GM10248 (cell line): ENCODE data around the gene DVL3.

Experiments
- CTCF ChIA-PET: fragments of 300-600 bp; sonication (Branson Sonifier 250); formaldehyde crosslinking; extraction: SDS; loops from one replicate; lab custom pipeline; 2021; ENCODE audit warnings: antibody characterized with exemption; lab: Yijun Ruan, JAX
- POLR2A ChIA-PET: fragments of 350-650 bp; sonication (Branson Sonifier 250); formaldehyde crosslinking; extraction: SDS; loops from one replicate; lab custom pipeline; 2020; ENCODE audit warnings: antibody characterized with exemption; lab: Yijun Ruan, JAX
- DNase-seq: peaks from one replicate; pipeline ENCODE4 v3.0.0; 2012; ENCODE audit errors: extremely low spot score
- TF ChIP-seq, protein P1 (sequence below): IDR thresholded peaks from 2 replicates; pipeline ENCODE4 v1.5.1; 2012; ENCODE audit warnings: mild to moderate bottlenecking, low read depth; ENCODE audit errors: extremely low read depth, missing control alignments, control extremely low read depth

DVL3 gene

DNA sequence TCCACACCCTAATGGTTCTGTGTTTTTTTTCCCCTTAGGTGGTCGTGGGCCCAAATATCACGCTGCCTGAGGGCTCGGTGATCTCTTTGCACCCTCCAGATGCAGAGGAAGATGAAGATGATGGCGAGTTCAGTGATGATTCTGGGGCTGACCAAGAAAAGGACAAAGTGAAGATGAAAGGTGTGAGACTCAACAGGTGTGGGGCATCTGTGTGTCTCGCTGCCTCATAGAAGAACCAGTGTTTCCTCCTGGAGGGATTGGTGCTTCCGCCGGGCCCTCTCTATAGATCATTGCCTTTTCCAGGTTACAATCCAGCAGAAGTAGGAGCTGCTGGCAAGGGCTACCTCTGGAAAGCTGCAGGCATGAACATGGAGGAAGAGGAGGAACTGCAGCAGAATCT is 13.0 kb upstream of the DVL3 start:
- TF ChIP-seq, protein P1, sequence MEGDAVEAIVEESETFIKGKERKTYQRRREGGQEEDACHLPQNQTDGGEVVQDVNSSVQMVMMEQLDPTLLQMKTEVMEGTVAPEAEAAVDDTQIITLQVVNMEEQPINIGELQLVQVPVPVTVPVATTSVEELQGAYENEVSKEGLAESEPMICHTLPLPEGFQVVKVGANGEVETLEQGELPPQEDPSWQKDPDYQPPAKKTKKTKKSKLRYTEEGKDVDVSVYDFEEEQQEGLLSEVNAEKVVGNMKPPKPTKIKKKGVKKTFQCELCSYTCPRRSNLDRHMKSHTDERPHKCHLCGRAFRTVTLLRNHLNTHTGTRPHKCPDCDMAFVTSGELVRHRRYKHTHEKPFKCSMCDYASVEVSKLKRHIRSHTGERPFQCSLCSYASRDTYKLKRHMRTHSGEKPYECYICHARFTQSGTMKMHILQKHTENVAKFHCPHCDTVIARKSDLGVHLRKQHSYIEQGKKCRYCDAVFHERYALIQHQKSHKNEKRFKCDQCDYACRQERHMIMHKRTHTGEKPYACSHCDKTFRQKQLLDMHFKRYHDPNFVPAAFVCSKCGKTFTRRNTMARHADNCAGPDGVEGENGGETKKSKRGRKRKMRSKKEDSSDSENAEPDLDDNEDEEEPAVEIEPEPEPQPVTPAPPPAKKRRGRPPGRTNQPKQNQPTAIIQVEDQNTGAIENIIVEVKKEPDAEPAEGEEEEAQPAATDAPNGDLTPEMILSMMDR, result no peak
- no peak for DNase-seq
- CTCF ChIA-PET, result no interaction called here
- POLR2A ChIA-PET, result no interaction called here

DNA sequence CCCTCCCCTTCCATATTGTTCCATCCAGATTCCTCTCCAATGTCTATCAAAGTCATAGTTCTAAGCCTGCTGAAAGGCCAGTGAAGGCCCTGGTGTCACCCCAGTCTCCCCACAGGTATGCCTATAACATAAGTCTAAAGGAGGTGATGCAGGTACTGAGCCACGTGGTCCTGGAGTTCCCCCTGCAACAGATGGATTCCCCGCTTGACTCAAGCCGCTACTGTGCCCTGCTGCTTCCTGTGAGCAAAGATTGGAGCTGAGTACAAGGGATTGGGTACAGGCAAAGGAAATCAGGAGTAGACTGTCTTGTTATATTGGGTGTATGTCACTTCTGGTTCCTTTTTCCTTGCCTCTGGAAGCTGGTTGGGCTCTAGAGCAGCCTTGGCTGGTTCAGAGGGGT is 11.8 kb upstream of the DVL3 start:
- TF ChIP-seq, protein P1, result no peak
- no peak for DNase-seq
- CTCF ChIA-PET, result interaction anchor here (0.9 to 3.0 kb wide), 3 partner anchors 8 to 37 kb away, joined by 3 to 14 read pairs (median 7); partner anchors contain the start of genes DVL3 and EIF2B5
- POLR2A ChIA-PET, result interaction anchor here (0.6 kb wide), 1 partner anchor 1172 kb away, joined by 6 read pairs; no protein-coding TSS in a partner anchor

DNA sequence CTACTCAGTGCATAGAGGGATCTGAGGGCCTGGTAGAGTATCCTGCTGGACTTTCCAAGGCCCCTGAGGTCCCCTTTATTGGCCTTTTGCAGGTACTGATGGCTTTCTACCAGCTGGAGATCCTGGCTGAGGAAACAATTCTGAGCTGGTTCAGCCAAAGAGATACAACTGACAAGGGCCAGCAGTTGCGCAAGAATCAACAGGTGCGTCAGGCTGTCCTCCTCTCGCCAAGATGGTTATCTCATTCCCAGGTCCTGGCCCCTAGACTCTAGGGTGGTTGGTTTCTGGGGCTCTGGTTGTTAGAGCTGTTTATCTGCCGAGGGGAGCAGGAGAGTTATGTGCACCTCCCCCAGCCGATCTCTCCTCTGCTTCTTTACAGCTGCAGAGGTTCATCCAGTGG is 10.7 kb upstream of the DVL3 start:
- POLR2A ChIA-PET, result interaction anchor here (0.6 to 1.2 kb wide), 2 partner anchors 9 to 175 kb away, joined by 3 read pairs; partner anchors contain the start of gene EIF2B5
- DNase-seq, result no peak
- CTCF ChIA-PET, result interaction anchor here (0.8 to 3.0 kb wide), 12 partner anchors 9 to 249 kb away, joined by 3 to 14 read pairs (median 4); partner anchors contain the start of genes EEF1AKMT4 and EIF2B5
- TF ChIP-seq, protein P1, result no peak

DNA sequence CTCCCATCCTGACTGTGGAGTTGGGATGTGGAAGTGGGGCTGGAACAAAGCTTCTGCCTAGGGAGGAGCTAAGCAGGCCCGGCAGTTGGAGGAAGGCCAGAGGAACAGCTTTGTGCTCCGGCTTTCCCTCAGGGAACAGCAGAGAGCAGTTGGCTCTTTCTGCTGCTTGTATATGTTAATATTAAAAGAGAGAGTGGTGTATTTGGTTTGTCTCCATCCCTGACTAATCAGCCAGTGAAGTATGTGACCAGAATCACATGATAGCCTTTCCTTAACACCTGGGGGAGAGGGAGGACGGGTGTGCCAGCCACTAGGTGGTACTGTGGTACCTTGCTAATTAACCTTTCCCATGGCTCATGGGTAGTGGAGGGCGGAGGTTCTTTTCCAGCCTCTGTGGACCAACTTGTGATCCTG is 10.1 kb upstream of the DVL3 start:
- no peak for DNase-seq
- TF ChIP-seq, protein P1, result no peak
- CTCF ChIA-PET, result interaction anchor here (0.7 to 3.0 kb wide), 15 partner anchors 10 to 250 kb away, joined by 3 to 14 read pairs (median 5); partner anchors contain the start of genes EEF1AKMT4 and EIF2B5
- POLR2A ChIA-PET, result interaction anchor here (0.5 to 1.2 kb wide), 2 partner anchors 10 to 250 kb away, joined by 3 read pairs; partner anchors contain the start of gene EIF2B5

DNA sequence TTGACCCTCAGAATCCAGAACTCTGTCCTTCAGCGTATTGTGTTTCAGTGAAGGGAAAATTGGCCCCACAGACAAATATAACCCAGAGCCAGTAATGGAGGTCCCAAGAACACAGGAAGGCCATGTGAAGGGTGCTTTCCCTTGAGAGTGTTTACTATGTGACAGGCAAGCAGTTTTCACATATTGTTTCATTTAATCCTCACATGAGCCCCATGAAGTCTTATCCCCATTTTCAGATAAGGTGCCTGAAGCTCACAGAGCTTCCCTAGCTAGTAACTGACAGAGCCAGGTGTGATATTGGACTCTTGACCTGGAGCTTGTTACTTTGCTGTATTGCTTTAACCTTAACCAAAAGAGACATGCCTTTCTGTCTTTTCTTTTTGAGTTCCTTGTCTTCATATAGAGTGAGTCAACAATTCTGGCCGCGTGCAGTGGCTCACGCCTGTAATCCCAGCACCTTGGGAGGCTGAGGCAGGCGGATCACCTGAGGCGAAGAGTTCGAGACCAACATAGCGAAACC is 9.4 kb upstream of the DVL3 start:
- TF ChIP-seq, protein P1, result no peak
- ChIA-PET CTCF (interaction anchor here (0.7 to 3.0 kb wide), 13 partner anchors 9 to 250 kb away, joined by 3 to 14 read pairs (median 5); partner anchors contain the start of genes EEF1AKMT4 and EIF2B5), POLR2A (interaction anchor here (0.5 kb wide), 1 partner anchor 251 kb away, joined by 3 read pairs; no protein-coding TSS in a partner anchor)
- no peak for DNase-seq

DNA sequence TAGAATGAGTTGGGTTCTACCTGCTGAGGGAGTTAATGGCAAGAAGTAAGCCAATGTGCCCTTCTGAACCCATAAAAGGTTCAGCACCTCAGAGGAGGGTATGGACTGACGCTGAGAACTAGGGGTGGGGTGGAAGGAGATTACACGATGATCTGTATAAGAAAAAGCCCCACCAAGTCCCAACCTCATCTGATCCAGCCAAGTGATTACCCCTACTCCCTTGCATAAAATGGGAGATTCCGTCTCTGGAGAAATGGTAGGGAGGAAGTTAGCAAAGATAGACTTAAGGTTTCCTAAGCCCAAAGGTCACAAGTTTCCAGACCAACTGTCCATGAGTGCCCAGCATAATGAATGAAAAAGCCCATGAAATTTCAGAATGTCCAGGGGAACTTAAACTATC is 7.1 kb upstream of the DVL3 start:
- ChIA-PET POLR2A (no interaction called here), CTCF (interaction anchor here (1.7 kb wide), 1 partner anchor 80 kb away, joined by 4 read pairs; no protein-coding TSS in a partner anchor)
- TF ChIP-seq, protein P1, result no peak
- no peak for DNase-seq
